Stimulated activated CD4-positive, alpha-beta T cell treated with anti-CD3 and anti-CD28 coated beads, Interleukin-12 subunit alpha, Interleukin-12 subunit beta, amount 100 ng/mL, for 4 hours (primary cell): Measurements from ENCODE around the gene ZNF528.

Source experiments
- DNase-seq: peaks from one replicate; pipeline ENCODE4 v3.0.0-alpha.2; 2020

The ZNF528 gene

GRCh38 chr19:52397310-52398080 is at the start of gene ZNF528:
Gene ZNF528, plus strand, starts transcription at chr19:52397849. Its CDS starts 4,165 bp downstream, at chr19:52402014.
- DNase-seq = peak; percentile 96

GRCh38 chr19:52351512-52351911 is 46.1 kb upstream of the ZNF528 start:
- no peak for DNase-seq

DNA sequence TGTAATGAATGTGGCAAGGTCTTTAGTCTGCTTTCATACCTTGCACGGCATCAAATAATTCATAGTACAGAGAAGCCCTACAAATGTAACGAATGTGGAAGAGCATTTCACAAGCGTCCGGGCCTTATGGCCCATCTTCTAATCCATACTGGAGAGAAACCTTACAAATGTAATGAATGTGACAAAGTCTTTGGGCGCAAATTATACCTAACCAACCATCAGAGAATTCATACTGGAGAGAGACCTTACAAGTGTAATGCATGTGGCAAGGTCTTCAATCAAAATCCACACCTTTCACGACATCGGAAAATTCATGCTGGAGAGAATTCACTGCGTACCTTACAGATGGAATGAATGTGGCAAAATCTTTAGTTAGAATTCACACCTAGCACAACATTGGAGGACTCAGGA is 31.2 kb upstream of the ZNF528 start:
- no peak for DNase-seq

DNA sequence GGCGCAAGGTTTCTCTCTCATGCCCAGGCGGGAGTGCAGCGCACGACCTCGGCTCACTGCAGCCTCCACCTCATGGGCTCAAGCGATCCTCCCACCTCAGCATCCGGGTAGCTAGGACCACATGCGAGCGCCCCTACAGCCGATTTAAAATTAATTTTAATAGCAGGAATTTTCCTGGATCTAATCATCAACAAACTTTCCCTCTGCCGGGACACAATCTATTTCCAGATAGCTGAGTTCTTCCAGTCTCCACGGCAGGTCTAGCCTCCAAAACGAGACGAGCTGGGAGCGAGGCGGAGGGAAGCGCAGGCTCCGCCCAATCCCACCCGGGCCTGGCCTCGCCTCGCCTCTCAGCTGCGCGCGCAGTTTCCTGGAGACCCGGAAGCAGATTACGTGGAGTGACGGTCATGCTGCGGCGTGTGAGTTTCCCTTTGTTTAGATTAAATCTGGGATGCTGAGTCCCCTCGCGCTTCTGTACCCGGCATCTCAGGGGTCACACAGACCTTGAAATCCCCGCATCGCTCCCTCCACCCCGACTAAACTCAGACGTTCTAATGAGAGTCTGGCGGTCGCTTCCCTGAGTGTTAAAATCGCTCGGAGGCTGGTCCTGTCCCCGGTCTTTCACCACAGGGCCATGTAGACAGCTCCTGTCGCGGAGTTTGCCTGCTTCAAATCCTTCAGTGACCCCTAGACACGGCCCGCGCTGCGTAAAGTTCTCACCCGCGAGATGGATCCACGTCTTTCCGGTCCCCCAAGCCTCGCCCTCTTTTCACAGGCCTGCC is 27.9 kb upstream of the ZNF528 start, which contains the start of gene ZNF880:
ZNF880 (plus strand) TSS at position 365 of the 782 bp plus-strand sequence; CDS start at position 408, 43 bp downstream.
- DNase-seq = peak; percentile 94

DNA sequence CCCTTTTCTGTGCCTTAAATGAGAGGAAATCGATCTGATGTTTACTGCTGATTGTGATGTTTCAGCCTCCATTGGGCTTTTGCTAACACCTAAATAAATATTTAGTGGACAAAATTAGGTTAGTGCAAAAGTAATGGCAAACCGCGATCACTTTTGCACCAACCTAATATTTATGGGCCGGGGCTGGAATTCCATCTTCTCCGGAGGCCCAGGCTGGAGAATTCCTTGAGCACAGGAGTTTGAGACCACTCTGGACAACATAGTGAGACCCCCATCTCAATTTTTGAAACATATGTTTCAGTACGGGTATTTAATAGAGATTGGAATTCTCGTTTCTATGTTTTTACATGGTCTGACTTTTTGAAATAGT is 27.3 kb upstream of the ZNF528 start:
- no peak for DNase-seq

- no peak for DNase-seq
These were observed 6.5 kb upstream of the ZNF528 start for GRCh38 chr19:52391135-52391534.

- DNase-seq = no peak
These were observed 412 bp downstream of the ZNF528 start for GRCh38 chr19:52398081-52398441.

DNA sequence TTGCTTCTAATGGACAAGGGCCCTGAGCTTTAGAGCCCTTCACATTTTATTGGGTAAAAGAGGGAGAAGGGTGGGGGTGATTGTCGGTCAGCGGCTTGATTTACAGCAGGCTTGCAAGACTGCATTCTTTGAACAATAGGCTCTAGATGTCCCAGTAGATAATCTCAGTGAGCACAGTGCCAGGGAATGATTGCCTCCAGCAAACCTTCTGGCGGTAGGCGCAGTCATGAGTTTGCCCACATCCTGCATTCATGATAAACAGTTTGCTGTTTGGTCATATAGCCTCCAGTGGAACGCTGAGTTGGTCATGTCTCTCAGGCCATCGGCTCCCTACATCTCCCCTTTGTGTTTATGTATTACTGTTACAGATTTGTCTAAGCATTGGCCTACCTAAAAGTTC is 12.6 kb downstream of the ZNF528 start:
- no peak for DNase-seq

- DNase-seq = no peak
These were observed 18.1 kb downstream of the ZNF528 start for GRCh38 chr19:52415711-52416110.

DNA sequence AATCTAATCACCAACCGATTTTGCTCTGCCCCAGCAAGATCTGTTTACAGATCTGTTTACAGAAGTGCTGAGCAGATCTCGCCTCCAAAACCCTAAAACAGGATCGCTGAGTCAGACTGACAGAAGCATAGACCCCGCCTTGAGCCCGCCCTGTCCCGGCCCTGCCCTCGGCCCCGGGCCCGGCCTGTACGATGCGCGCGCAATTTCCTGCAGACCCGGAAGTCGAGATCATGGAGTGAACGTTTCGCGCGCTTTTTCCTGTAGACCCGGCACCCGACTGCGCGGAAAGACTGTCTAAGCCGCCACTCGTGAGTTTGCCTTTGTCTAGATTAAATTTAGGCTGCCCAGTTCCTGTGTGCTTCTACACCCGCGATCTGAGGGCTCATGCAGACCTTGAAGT is 31.3 kb downstream of the ZNF528 start, which contains the start of gene ZNF534:
ZNF534 (plus strand) TSS at position 212 of the 400 bp plus-strand sequence. CDS start 2,327 bp downstream, outside the sequence.
- DNase-seq = no peak

- DNase-seq = no peak
These were observed 44.5 kb downstream of the ZNF528 start for GRCh38 chr19:52442179-52442578.

GRCh38 chr19:52444506-52444905 is 46.9 kb downstream of the ZNF528 start:
- no peak for DNase-seq

- no peak for DNase-seq
These were observed 53.6 kb downstream of the ZNF528 start for GRCh38 chr19:52451241-52451640.

DNA sequence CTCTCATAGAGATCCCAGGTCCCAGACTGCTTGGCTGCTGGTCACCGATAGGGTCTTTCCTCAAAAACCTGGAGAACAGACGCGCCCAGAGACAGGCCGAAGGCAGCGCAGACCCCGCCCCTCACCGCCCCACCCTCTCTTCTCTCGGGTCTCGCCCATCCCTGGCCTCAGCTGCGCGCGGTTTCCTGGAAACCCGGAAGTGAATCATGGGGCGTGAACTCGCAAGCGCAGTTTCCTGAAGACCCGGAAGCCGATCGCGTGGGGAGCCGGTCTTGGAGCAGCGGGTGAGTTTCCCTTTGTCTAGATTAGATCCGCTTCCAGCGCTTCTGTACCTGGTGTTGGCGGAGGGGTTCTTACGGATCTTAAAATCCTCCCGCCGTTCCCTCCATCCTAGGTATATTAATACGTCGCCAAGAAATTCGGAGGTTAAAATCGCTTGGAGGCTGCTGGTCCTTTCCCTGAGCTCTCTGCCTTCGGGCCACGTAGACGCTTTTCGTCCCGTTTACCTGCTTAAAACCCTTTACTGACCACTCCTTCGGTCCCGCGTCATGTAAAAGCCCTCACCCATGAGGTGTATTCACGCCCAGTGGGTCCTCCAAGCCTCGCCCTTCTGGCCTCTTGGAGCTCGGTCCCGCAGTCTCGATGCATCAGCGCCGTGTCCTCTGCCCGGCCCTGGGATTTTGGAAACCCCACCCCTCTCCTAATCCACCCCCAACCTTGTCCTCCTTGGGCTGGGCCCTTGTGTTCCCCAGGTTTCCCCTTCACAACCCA is 55.9 kb downstream of the ZNF528 start, which contains the start of gene ZNF578:
ZNF578 (plus strand) TSS at position 230 of the 771 bp plus-strand sequence. CDS start 48,293 bp downstream, outside the sequence.
- peak; percentile 57 for DNase-seq

- no peak for DNase-seq
These were observed 67.3 kb downstream of the ZNF528 start for GRCh38 chr19:52464798-52465470.
